HepG2 (cell line): ENCODE measurements around the gene TMED6. TPM values are rescaled to one million over a fixed set of nuclear protein-coding genes. Genes with fewer than 3 reads are reported as not detected.

ENCODE experiments used
- ARID2 ChIP-seq: sonication (generic); formaldehyde crosslinking; IDR thresholded peaks from 2 replicates; pipeline ENCODE4 v1.8.1; 2022; ENCODE audit warnings: mild to moderate bottlenecking, missing genetic modification reagents, borderline replicate concordance
- ATAD3A ChIP-seq: sonication (generic); formaldehyde crosslinking; IDR thresholded peaks from 2 replicates; pipeline ENCODE4 v1.4.0; 2020; ENCODE audit warnings: missing genetic modification reagents
- ATF7 ChIP-seq, 2 experiments: fragments of 450-650 bp in 1 of 2; sonication (generic) in 1 of 2; formaldehyde crosslinking in 1 of 2; IDR thresholded peaks; 2 replicates each; pipeline versions ENCODE4 v1.4.0 to v1.6.1; 2016 to 2020; ENCODE audit warnings: antibody characterized with exemption in 1 of 2, mild to moderate bottlenecking in 1 of 2, missing genetic modification reagents in 1 of 2
- FOXK1 ChIP-seq: sonication (generic); formaldehyde crosslinking; IDR thresholded peaks from 2 replicates; pipeline ENCODE4 v1.4.0; 2020; ENCODE audit warnings: low read depth, missing genetic modification reagents, borderline replicate concordance
- GMEB2 ChIP-seq: IDR thresholded peaks from 2 replicates; pipeline ENCODE4 v1.6.1; 2016; ENCODE audit warnings: missing biosample characterization, missing genetic modification reagents, low read depth
- HCFC1 ChIP-seq: fragments of 150-350 bp; IDR thresholded peaks from 2 replicates; pipeline ENCODE4 v1.6.1; 2014; ENCODE audit warnings: low read depth, low read length
- IKZF1 ChIP-seq: fragments of 450-650 bp; IDR thresholded peaks from 2 replicates; pipeline ENCODE4 v1.7.1; 2016
- IRF2 ChIP-seq: IDR thresholded peaks from 2 replicates; pipeline ENCODE4 v1.6.1; 2018; ENCODE audit warnings: missing genetic modification reagents, missing compliant biosample characterization
- MATR3 ChIP-seq: sonication (generic); formaldehyde crosslinking; IDR thresholded peaks from 2 replicates; pipeline ENCODE4 v1.4.0; 2020; ENCODE audit warnings: missing genetic modification reagents
- MTF1 ChIP-seq: sonication (generic); formaldehyde crosslinking; IDR thresholded peaks from 2 replicates; pipeline ENCODE4 v1.5.0; 2020; ENCODE audit warnings: missing genetic modification reagents
- SMAD1 ChIP-seq: sonication (generic); formaldehyde crosslinking; IDR thresholded peaks from 2 replicates; pipeline ENCODE4 v1.4.0; 2020; ENCODE audit warnings: missing genetic modification reagents, low read depth, mild to moderate bottlenecking, borderline replicate concordance
- SNAPC5 ChIP-seq: sonication (generic); formaldehyde crosslinking; IDR thresholded peaks from 2 replicates; pipeline ENCODE4 v1.8.1; 2023; ENCODE audit warnings: mild to moderate bottlenecking, missing genetic modification reagents, borderline replicate concordance
- THYN1 ChIP-seq: sonication (generic); formaldehyde crosslinking; IDR thresholded peaks from 2 replicates; pipeline ENCODE4 v1.8.1; 2023; ENCODE audit warnings: low read depth, mild to moderate bottlenecking, moderate library complexity, missing genetic modification reagents, borderline replicate concordance
- ZC3H13 ChIP-seq: sonication (generic); formaldehyde crosslinking; IDR thresholded peaks from 2 replicates; pipeline ENCODE4 v1.8.1; 2023; ENCODE audit warnings: mild to moderate bottlenecking, missing genetic modification reagents, moderate library complexity
- ZFP36L1 ChIP-seq: sonication (generic); formaldehyde crosslinking; IDR thresholded peaks from 2 replicates; pipeline ENCODE4 v1.8.0; 2022; ENCODE audit warnings: mild to moderate bottlenecking, missing genetic modification reagents, moderate library complexity
- ZFP82 ChIP-seq: sonication (generic); formaldehyde crosslinking; IDR thresholded peaks from 2 replicates; pipeline ENCODE4 v1.5.1; 2020; ENCODE audit warnings: mild to moderate bottlenecking, missing genetic modification reagents, borderline replicate concordance
- ZMAT3 ChIP-seq: sonication (generic); formaldehyde crosslinking; conservative IDR thresholded peaks from 2 replicates; pipeline ENCODE4 v1.7.0; 2021; ENCODE audit warnings: missing genetic modification reagents
- ZNF230 ChIP-seq: sonication (generic); formaldehyde crosslinking; IDR thresholded peaks from 2 replicates; pipeline ENCODE4 v1.4.0; 2020; ENCODE audit warnings: mild to moderate bottlenecking, missing genetic modification reagents
- ZNF232 ChIP-seq: sonication (generic); formaldehyde crosslinking; IDR thresholded peaks from 2 replicates; pipeline ENCODE4 v1.4.0; 2020; ENCODE audit warnings: missing genetic modification reagents, borderline replicate concordance
- ZNF382 ChIP-seq: sonication (generic); formaldehyde crosslinking; IDR thresholded peaks from 2 replicates; pipeline ENCODE4 v1.5.0; 2020; ENCODE audit warnings: missing genetic modification reagents, mild to moderate bottlenecking, borderline replicate concordance
- ZNF580 ChIP-seq: IDR thresholded peaks from 2 replicates; pipeline ENCODE4 v1.6.1; 2016; ENCODE audit warnings: low read depth, borderline replicate concordance
- ZNF616 ChIP-seq: sonication (generic); formaldehyde crosslinking; IDR thresholded peaks from 2 replicates; pipeline ENCODE4 v1.5.0; 2020; ENCODE audit warnings: low read depth, mild to moderate bottlenecking, missing genetic modification reagents
- ZNF687 ChIP-seq: sonication (generic); formaldehyde crosslinking; IDR thresholded peaks from 2 replicates; pipeline ENCODE4 v1.5.1; 2020; ENCODE audit warnings: mild to moderate bottlenecking, missing genetic modification reagents, moderate library complexity
- ZNF709 ChIP-seq: sonication (generic); formaldehyde crosslinking; IDR thresholded peaks from 2 replicates; pipeline ENCODE4 v1.5.0; 2020; ENCODE audit warnings: mild to moderate bottlenecking, missing genetic modification reagents
- ZNF780A ChIP-seq: sonication (generic); formaldehyde crosslinking; IDR thresholded peaks from 2 replicates; pipeline ENCODE4 v1.8.0; 2022; ENCODE audit warnings: mild to moderate bottlenecking, missing genetic modification reagents, moderate library complexity
- ZNF850 ChIP-seq: sonication (generic); formaldehyde crosslinking; conservative IDR thresholded peaks from 2 replicates; pipeline ENCODE4 v1.9.0; 2021; ENCODE audit warnings: mild to moderate bottlenecking, missing genetic modification reagents
- polyA plus RNA-seq, 8 experiments: library from polyadenylated mRNA; depleted of rRNA in 3 of 8; stranded (reverse) in 7 of 8; unstranded in 1 of 8; fragments of >200 nt; fragmentation: Illumina TruSeq in 4 of 8; extraction: Trizol in 4 of 8; gene quantifications; 2 replicates each; pipeline versions ENCODE4 v1.2.1 to v1.2.3, GENCODE V29; 2011 to 2016; ENCODE audit warnings: low read depth in 4 of 8, missing spikeins in 1 of 8, mixed read lengths in 1 of 8; ENCODE audit not compliant: insufficient read depth in 1 of 8
- total RNA-seq, 5 experiments: library from RNA; depleted of rRNA; stranded (reverse); fragments of >200 nt; fragmentation: Illumina TruSeq; extraction: Trizol; gene quantifications; 2 replicates each; pipeline ENCODE4 v1.2.3, GENCODE V29; 2016; ENCODE audit warnings: low read depth in 1 of 5

The TMED6 gene
- total and polyA plus RNA-seq, 2 of the 13 experiments (the other 11 are each of a cell fraction or from before 2014, with no cell fraction given) = 9.8 to 14.4 TPM

- TF ChIP-seq ZNF580 (CRISPR knock-in tag) (no peak; the same call in 1 of the 2 replicates), MATR3 (CRISPR knock-in tag) (no peak), HCFC1 (no peak), ZNF616 (CRISPR knock-in tag) (no peak), ZNF780A (CRISPR knock-in tag) (no peak), ARID2 (CRISPR knock-in tag) (no peak), ATF7 (IDR thresholded peaks at IDR 0.05) (no peak), ATF7 (CRISPR knock-in tag; IDR thresholded peaks at IDR 0.05) (no peak), THYN1 (CRISPR knock-in tag) (no peak), ZNF230 (no peak), ZC3H13 (CRISPR knock-in tag) (no peak), ATAD3A (CRISPR knock-in tag) (no peak), ZFP82 (CRISPR knock-in tag) (no peak), FOXK1 (CRISPR knock-in tag) (peak; percentile 37; the same call in 1 of the 2 replicates), SMAD1 (CRISPR knock-in tag) (peak; percentile 66; the same call in 1 of the 2 replicates), MTF1 (CRISPR knock-in tag) (no peak), IKZF1 (no peak), SNAPC5 (peak; percentile 35; the same call in 1 of the 2 replicates), IRF2 (CRISPR knock-in tag) (no peak), ZMAT3 (no peak), ZNF687 (CRISPR knock-in tag) (no peak), ZNF382 (CRISPR knock-in tag) (no peak), ZNF232 (CRISPR knock-in tag) (no peak), ZNF709 (CRISPR knock-in tag) (no peak), ZNF850 (CRISPR knock-in tag) (no peak), GMEB2 (CRISPR knock-in tag) (no peak), ZFP36L1 (CRISPR knock-in tag) (0 out of 2 replicates have a peak, but pooled peaks have one; percentile 72)
These were observed 46.4 kb upstream of the TMED6 start (continued) for GRCh38 chr16:69397821-69398521.
